Lower leg skin (tissue), 3 donors: ENCODE measurements around the gene S100A4.

Source experiments
- POLR2A ChIP-seq, 2 donors: fragments of 450-650 bp; IDR thresholded peaks; one replicate each; pipeline ENCODE4 v1.6.1; 2016 to 2017; ENCODE audit warnings: antibody characterized with exemption in 2 of 2, mild to moderate bottlenecking in 1 of 2, moderate library complexity in 1 of 2
- TF ChIP-seq, protein P1 (sequence below), 3 donors: fragments of 450-650 bp; IDR thresholded peaks; one replicate each; pipeline ENCODE4 v1.5.1; 2016; ENCODE audit warnings: antibody characterized with exemption in 3 of 3, mild to moderate bottlenecking in 3 of 3, moderate library complexity in 2 of 3

GRCh38 chr1:153592748-153593147 is 47.1 kb upstream of the S100A4 start:
- TF ChIP-seq, protein P1, sequence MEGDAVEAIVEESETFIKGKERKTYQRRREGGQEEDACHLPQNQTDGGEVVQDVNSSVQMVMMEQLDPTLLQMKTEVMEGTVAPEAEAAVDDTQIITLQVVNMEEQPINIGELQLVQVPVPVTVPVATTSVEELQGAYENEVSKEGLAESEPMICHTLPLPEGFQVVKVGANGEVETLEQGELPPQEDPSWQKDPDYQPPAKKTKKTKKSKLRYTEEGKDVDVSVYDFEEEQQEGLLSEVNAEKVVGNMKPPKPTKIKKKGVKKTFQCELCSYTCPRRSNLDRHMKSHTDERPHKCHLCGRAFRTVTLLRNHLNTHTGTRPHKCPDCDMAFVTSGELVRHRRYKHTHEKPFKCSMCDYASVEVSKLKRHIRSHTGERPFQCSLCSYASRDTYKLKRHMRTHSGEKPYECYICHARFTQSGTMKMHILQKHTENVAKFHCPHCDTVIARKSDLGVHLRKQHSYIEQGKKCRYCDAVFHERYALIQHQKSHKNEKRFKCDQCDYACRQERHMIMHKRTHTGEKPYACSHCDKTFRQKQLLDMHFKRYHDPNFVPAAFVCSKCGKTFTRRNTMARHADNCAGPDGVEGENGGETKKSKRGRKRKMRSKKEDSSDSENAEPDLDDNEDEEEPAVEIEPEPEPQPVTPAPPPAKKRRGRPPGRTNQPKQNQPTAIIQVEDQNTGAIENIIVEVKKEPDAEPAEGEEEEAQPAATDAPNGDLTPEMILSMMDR (IDR thresholded peaks at IDR 0.05): no peak
- TF ChIP-seq POLR2A (IDR thresholded peaks at IDR 0.05): no peak
